ENCODE data around the gene TTLL5. TPM values are rescaled to one million over a fixed set of nuclear protein-coding genes. Genes with fewer than 3 reads are reported as not detected.

Gene TTLL5
- total and polyA plus RNA-seq, 10 of the 15 experiments (the other 5 are each of a cell fraction or from before 2014, with no cell fraction given), result 3.2 to 25.9 (median 13.8) TPM

DNA sequence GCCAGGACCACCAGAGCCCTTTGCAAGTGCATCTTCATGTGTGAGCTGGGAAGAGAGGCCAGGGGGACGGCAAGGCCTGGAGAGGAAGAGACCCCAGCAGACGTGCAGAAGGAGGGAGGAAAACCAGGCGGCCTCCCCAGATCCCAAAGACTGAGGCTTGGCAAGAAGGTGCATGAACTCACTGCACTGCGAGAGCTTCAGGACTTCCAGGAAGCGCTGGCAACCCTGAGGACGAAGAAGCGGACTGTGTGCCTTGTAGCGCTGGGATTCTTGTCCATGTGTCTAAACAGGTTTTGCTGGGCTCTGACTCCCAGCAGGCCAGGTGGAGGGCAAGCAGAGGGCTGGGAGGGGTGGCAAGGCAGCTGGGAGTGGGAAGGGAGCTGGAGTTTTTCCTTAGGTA is 319.8 kb downstream of the TTLL5 start (continued):
- TF ChIP-seq TAF1 (IDR thresholded peaks at IDR 0.05; ENCODE audit: borderline replicate concordance, low read depth, low read length) (no peak), ZNF384 (IDR thresholded peaks at IDR 0.05; ENCODE audit: borderline replicate concordance, low read depth, low read length) (no peak), PAX5 (IDR thresholded peaks at IDR 0.05; ENCODE audit: borderline replicate concordance, low read depth, low read length) (no peak)

DNA sequence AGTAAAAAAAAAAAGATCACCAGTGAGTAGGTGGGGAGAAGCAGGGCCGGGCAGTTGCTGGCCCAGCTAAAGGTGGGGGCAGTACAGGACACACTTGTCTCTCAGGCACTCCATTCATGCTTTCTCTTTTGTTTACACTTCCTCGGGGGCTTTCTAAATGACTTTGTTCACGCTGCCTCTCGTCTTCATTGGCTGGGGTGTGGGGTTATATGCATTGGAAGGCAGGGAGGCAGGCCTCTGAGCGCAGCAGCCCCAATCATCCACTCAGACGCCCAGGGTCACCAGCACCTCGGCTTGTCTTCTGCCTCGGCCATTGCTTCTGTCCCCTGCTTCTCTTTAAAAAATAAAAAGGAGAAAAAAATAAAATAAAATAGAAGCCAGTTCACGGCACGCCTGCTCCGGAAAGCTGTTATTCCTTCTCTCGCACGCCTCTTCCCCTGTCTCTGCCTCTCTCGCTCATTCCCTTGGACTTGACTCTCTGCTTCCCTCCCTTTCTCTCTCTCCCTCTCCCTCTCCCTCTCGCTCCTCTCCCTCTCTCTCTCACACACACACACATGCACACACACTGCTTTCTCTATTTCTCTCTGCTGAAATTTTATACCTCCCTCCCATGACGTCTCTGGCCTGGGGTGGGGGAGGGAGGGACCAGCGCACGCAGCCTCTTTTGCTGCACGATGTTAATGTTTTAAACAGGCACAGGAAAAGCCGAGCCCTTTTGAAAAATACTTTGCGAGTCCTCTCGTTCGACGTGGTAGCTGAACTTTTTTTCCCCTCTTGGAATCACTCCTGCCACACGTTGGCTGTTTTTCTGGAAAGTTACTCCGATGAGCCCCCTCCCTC is 320.6 kb downstream of the TTLL5 start, which contains the start of gene TGFB3:
Gene TGFB3 (minus strand): TSS at position 570 of the 840 bp plus-strand sequence. CDS start 1,102 bp downstream, outside the sequence.
- in situ Hi-C loops (cut with MboI), result loop anchor here (5.0 to 10.0 kb wide), 3 partner anchors 74 to 407 kb away; partner anchors contain the start of gene FLVCR2
- no peaks in the 10 kb centered on the region for H3K9me3 ChIP-seq (replicated peaks; ENCODE audit: control insufficient read depth, insufficient read depth, low read length)
- H4K20me1 ChIP-seq (ENCODE audit: control insufficient read depth, insufficient read depth), result no peaks in the 10 kb centered on the region
- CTCF ChIA-PET, result interaction anchor here (0.7 to 15.4 kb wide), 25 partner anchors 8 to 420 kb away, joined by 3 to 390 read pairs (median 6); partner anchors contain the start of gene FLVCR2
- no peaks in the 10 kb centered on the region; a peak in 1 of 4 replicates for H3K27me3 ChIP-seq (replicated peaks in 1 of 2; ENCODE audit: control insufficient read depth in 2 of 2, insufficient read depth in 2 of 2, low read length in 1 of 2)
- peak within 1 kb of the TSS; percentile 94 for H2AFZ ChIP-seq (ENCODE audit: control insufficient read depth, low read depth, low read length)
- under 1% methylated on average over 25 of the region's 26 CpGs for WGBS (ENCODE audit: insufficient coverage, insufficient replicate concordance, low lambda C conversion rate, missing lambda C conversion rate)
- peak within 1 kb of the TSS; percentile 76 for H3K9ac ChIP-seq (ENCODE audit: control insufficient read depth, insufficient read depth, low read length)
- peak; percentile 69 for ATAC-seq
- SMC1A ChIA-PET (ENCODE audit: uncharacterized antibody, unreplicated experiment), result interaction anchor here (1.0 to 13.7 kb wide), 12 partner anchors 12 to 272 kb away, joined by 3 to 190 read pairs (median 5); no protein-coding TSS in a partner anchor
- peak; percentile 60 for DNase-seq (ENCODE audit: low read depth, low spot score)
- H3K79me2 ChIP-seq (ENCODE audit: control insufficient read depth, insufficient read depth, low read length), result peaks cover 1% of the 10 kb centered on the region; the same call in 1 of the 2 replicates
- RAD21 ChIA-PET (ENCODE audit: unreplicated experiment), result interaction anchor here (0.9 to 11.1 kb wide), 13 partner anchors 8 to 404 kb away, joined by 3 to 179 read pairs (median 5); partner anchors contain the start of genes ERG28 and TTLL5
- POLR2A ChIA-PET, result interaction anchor here (1.5 kb wide), 2 partner anchors 21 to 75 kb away, joined by 3 to 4 read pairs; no protein-coding TSS in a partner anchor
- H3K27ac ChIP-seq (ENCODE audit: control insufficient read depth, insufficient read depth), result peak within 1 kb of the TSS; percentile 47; the same call in 1 of the 2 replicates
- H3K4me3 ChIP-seq, result peak within 1 kb of the TSS; percentile 92
- intact Hi-C loops (cut with micrococcal nuclease; ENCODE audit: unreplicated experiment), result loop anchor here (1.0 to 10.0 kb wide), 4 partner anchors 75 to 407 kb away; partner anchors contain the start of gene FLVCR2
- peak; percentile 86 for FAIRE-seq
- peaks cover 23% of the 10 kb centered on the region for H3K4me1 ChIP-seq (ENCODE audit: control insufficient read depth, insufficient read depth, low read length)
- peak within 1 kb of the TSS; percentile 99 for H3K4me2 ChIP-seq (ENCODE audit: control insufficient read depth, insufficient read depth)
- BruUV-seq (replicated peaks), result no TSS peak
- H3K36me3 ChIP-seq (ENCODE audit: control insufficient read depth in 2 of 2, insufficient read depth in 2 of 2, low read length in 1 of 2), result no peaks in the 10 kb centered on the region
- TF ChIP-seq BHLHE40 (IDR thresholded peaks at IDR 0.05; ENCODE audit: borderline replicate concordance in 1 of 2, low read depth in 2 of 2, low read length in 1 of 2) (0 out of 4 replicates have a peak, but pooled peaks of 1 of the 2 experiments have one; percentile 5), ATF7 (IDR thresholded peaks at IDR 0.05; ENCODE audit: low read depth) (peak; percentile 57), JUNB (IDR thresholded peaks at IDR 0.05) (peak; percentile 77), NFYB (IDR thresholded peaks at IDR 0.05; ENCODE audit: insufficient read depth, low read depth, low read length) (peak; percentile 63), RFX5 (IDR thresholded peaks at IDR 0.05; ENCODE audit: low read depth, low read length) (no peak), IKZF2 (IDR thresholded peaks at IDR 0.05) (peak in 1 of 2 experiments; percentile 55; a peak in 1 of 4 replicates), BACH1 (IDR thresholded peaks at IDR 0.05; ENCODE audit: borderline replicate concordance) (no peak), CREB1 (IDR thresholded peaks at IDR 0.05; ENCODE audit: low read depth) (0 out of 2 replicates have a peak, but pooled peaks have one; percentile 6)
- TF ChIP-seq, protein P1, sequence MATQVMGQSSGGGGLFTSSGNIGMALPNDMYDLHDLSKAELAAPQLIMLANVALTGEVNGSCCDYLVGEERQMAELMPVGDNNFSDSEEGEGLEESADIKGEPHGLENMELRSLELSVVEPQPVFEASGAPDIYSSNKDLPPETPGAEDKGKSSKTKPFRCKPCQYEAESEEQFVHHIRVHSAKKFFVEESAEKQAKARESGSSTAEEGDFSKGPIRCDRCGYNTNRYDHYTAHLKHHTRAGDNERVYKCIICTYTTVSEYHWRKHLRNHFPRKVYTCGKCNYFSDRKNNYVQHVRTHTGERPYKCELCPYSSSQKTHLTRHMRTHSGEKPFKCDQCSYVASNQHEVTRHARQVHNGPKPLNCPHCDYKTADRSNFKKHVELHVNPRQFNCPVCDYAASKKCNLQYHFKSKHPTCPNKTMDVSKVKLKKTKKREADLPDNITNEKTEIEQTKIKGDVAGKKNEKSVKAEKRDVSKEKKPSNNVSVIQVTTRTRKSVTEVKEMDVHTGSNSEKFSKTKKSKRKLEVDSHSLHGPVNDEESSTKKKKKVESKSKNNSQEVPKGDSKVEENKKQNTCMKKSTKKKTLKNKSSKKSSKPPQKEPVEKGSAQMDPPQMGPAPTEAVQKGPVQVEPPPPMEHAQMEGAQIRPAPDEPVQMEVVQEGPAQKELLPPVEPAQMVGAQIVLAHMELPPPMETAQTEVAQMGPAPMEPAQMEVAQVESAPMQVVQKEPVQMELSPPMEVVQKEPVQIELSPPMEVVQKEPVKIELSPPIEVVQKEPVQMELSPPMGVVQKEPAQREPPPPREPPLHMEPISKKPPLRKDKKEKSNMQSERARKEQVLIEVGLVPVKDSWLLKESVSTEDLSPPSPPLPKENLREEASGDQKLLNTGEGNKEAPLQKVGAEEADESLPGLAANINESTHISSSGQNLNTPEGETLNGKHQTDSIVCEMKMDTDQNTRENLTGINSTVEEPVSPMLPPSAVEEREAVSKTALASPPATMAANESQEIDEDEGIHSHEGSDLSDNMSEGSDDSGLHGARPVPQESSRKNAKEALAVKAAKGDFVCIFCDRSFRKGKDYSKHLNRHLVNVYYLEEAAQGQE (IDR thresholded peaks at IDR 0.05; ENCODE audit: low read depth, low read length), result no peak
- TF ChIP-seq, protein P2, sequence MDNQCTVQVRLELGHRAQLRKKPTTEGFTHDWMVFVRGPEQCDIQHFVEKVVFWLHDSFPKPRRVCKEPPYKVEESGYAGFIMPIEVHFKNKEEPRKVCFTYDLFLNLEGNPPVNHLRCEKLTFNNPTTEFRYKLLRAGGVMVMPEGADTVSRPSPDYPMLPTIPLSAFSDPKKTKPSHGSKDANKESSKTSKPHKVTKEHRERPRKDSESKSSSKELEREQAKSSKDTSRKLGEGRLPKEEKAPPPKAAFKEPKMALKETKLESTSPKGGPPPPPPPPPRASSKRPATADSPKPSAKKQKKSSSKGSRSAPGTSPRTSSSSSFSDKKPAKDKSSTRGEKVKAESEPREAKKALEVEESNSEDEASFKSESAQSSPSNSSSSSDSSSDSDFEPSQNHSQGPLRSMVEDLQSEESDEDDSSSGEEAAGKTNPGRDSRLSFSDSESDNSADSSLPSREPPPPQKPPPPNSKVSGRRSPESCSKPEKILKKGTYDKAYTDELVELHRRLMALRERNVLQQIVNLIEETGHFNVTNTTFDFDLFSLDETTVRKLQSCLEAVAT (IDR thresholded peaks at IDR 0.05), result peak; percentile 56; the same call in 1 of the 2 replicates
- TF ChIP-seq, protein P3, sequence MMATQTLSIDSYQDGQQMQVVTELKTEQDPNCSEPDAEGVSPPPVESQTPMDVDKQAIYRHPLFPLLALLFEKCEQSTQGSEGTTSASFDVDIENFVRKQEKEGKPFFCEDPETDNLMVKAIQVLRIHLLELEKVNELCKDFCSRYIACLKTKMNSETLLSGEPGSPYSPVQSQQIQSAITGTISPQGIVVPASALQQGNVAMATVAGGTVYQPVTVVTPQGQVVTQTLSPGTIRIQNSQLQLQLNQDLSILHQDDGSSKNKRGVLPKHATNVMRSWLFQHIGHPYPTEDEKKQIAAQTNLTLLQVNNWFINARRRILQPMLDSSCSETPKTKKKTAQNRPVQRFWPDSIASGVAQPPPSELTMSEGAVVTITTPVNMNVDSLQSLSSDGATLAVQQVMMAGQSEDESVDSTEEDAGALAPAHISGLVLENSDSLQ (IDR thresholded peaks at IDR 0.05), result peak; percentile 30; the same call in 1 of the 2 replicates
